PC-3 (cell line): ENCODE measurements around the gene SLC13A2.

Experiments
- EZH2 ChIP-seq: fragments of 300-600 bp; sonication (generic); IDR thresholded peaks from one replicate; pipeline ENCODE4 v1.6.1; 2017; ENCODE audit warnings: antibody characterized with exemption, mild to moderate bottlenecking, low read length; ENCODE audit not compliant: unreplicated experiment
- EZH2phosphoT487 ChIP-seq: fragments of 300-600 bp; sonication (generic); IDR thresholded peaks from 2 replicates; pipeline ENCODE4 v1.6.1; 2018; ENCODE audit warnings: mild to moderate bottlenecking, antibody characterized with exemption, low read length, borderline replicate concordance
- TF ChIP-seq, protein P1 (sequence below): fragments of 300-600 bp; sonication (generic); conservative IDR thresholded peaks from 2 replicates; pipeline ENCODE4 v1.5.1; 2017; ENCODE audit warnings: antibody characterized with exemption, low read depth, mild to moderate bottlenecking, low read length

DNA sequence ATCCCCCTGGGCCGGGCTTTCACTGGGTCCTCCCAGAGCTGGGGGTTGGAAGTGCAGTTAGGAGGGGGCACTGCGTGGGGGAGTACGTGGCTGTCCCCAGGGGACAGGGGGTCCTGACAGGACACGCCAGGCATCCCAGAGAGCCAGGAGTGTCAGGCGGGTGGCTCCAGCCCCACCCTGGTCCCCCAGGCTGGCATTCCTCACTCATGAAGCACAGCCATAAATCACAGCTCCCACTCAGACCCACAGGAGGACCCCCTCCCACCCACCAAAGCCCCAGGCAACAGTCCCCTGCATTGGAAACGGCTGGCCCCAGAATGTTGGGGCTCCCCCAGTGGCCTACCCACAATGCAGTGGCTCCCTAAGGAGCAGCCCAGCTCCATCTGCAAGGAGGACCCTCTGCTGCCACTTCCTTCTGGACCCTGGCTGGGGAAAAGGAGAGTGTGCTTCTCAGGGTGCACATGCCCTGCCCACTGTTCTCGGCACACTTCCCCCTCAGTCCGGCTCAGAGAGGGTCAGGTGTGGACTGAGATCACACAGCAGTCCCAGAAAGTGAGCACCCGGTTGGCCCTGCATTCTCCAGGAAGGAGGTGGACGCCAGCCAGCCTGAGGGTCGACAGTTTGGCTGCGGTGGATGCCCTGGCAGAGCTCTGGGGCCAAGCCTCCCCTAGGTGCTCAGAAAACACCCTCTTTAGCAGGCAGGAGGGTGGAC is 25.4 kb downstream of the SLC13A2 start:
- TF ChIP-seq, protein P1, sequence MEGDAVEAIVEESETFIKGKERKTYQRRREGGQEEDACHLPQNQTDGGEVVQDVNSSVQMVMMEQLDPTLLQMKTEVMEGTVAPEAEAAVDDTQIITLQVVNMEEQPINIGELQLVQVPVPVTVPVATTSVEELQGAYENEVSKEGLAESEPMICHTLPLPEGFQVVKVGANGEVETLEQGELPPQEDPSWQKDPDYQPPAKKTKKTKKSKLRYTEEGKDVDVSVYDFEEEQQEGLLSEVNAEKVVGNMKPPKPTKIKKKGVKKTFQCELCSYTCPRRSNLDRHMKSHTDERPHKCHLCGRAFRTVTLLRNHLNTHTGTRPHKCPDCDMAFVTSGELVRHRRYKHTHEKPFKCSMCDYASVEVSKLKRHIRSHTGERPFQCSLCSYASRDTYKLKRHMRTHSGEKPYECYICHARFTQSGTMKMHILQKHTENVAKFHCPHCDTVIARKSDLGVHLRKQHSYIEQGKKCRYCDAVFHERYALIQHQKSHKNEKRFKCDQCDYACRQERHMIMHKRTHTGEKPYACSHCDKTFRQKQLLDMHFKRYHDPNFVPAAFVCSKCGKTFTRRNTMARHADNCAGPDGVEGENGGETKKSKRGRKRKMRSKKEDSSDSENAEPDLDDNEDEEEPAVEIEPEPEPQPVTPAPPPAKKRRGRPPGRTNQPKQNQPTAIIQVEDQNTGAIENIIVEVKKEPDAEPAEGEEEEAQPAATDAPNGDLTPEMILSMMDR, result no peak
- TF ChIP-seq EZH2 (no peak), EZH2phosphoT487 (no peak)
